HG03103 (cell line): ENCODE results near the gene TEX9.
"Not testable (repeated sequence)": the region's sequence is repeated elsewhere in the genome, so short reads cannot be mapped to it uniquely, and the experiment has no call there.

Source experiments
- ATAC-seq: cut with Tn5 transposase; IDR thresholded peaks from one replicate; pipeline ENCODE4 v1.9.1; 2021; ENCODE audit warnings: low read depth; ENCODE audit not compliant: unreplicated experiment

TEX9 gene

GRCh38 chr15:56358604-56359003, 6.6 kb upstream of the TEX9 start:
- ATAC-seq: no peak

GRCh38 chr15:56361987-56362386, 3.2 kb upstream of the TEX9 start:
- ATAC-seq: no peak

GRCh38 chr15:56366211-56366610, 985 bp downstream of the TEX9 start:
- no peak for ATAC-seq

- no peak for ATAC-seq
Measured at GRCh38 chr15:56367156-56367555, 1.9 kb downstream of the TEX9 start.

- ATAC-seq: no peak
Measured at GRCh38 chr15:56369234-56369633, 4.0 kb downstream of the TEX9 start.

GRCh38 chr15:56371495-56372147, 6.4 kb downstream of the TEX9 start:
- ATAC-seq: peak; percentile 84

- ATAC-seq: not testable (repeated sequence)
Measured at GRCh38 chr15:56374693-56375092, 9.5 kb downstream of the TEX9 start.

- not testable (repeated sequence) for ATAC-seq
Measured at GRCh38 chr15:56377822-56378221, 12.6 kb downstream of the TEX9 start.

GRCh38 chr15:56383010-56383409, 17.8 kb downstream of the TEX9 start:
- no peak for ATAC-seq

GRCh38 chr15:56385908-56386307, 20.7 kb downstream of the TEX9 start:
- no peak for ATAC-seq

- no peak for ATAC-seq
Measured at GRCh38 chr15:56390739-56391267, 25.6 kb downstream of the TEX9 start.

GRCh38 chr15:56393277-56393676, 28.1 kb downstream of the TEX9 start:
- ATAC-seq: no peak

- no peak for ATAC-seq
Measured at GRCh38 chr15:56394909-56395308, 29.7 kb downstream of the TEX9 start.

GRCh38 chr15:56397325-56397724, 32.1 kb downstream of the TEX9 start:
- not testable (repeated sequence) for ATAC-seq

GRCh38 chr15:56399209-56399608, 34.0 kb downstream of the TEX9 start:
- ATAC-seq: not testable (repeated sequence)

- ATAC-seq: no peak
Measured at GRCh38 chr15:56410721-56411120, 45.5 kb downstream of the TEX9 start.

GRCh38 chr15:56411122-56411749, 46.0 kb downstream of the TEX9 start:
- no peak for ATAC-seq

GRCh38 chr15:56413114-56413733, 48.0 kb downstream of the TEX9 start:
- not testable (repeated sequence) for ATAC-seq

- ATAC-seq: no peak
Measured at GRCh38 chr15:56425276-56425675, 60.0 kb downstream of the TEX9 start.

- no peak for ATAC-seq
Measured at GRCh38 chr15:56425976-56426375, 60.8 kb downstream of the TEX9 start.

GRCh38 chr15:56428821-56429458, 63.7 kb downstream of the TEX9 start:
- ATAC-seq: peak; percentile 54
